Stromal cell of bone marrow (primary cell): ENCODE results near the gene STXBP1.

Source experiments
- DNase-seq: peaks from one replicate; pipeline ENCODE4 v3.0.0-alpha.2; 2012; ENCODE audit warnings: low read depth

STXBP1 gene

GRCh38 chr9:127658428-127658827, 46.4 kb downstream of the STXBP1 start:
- no peak for DNase-seq

- DNase-seq, result no peak
Observed at GRCh38 chr9:127660886-127661741, 49.0 kb downstream of the STXBP1 start.

GRCh38 chr9:127662617-127663016, 50.5 kb downstream of the STXBP1 start:
- DNase-seq, result no peak

DNA sequence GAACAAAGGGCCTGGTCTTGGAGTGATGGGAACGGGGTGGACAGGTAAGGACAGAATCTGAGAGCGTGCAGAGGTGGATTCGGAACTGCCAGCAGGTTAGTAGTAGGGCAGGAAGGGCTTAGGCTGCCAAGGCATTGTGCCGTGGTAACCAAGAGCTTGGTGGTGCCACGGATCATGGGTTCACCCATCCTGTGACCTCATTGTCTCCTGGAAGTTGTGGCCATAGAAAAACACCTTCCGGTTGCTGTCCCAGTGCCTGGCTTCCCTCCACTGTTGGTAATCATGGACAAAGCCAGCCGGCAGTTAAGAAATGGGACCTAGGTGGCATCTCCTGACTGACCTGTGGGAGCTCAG, 52.2 kb downstream of the STXBP1 start:
- no peak for DNase-seq

GRCh38 chr9:127664678-127665507, 52.8 kb downstream of the STXBP1 start:
- DNase-seq, result peak; percentile 25

GRCh38 chr9:127667127-127667844, 55.2 kb downstream of the STXBP1 start:
- DNase-seq, result no peak

- DNase-seq, result no peak
Observed at GRCh38 chr9:127667906-127668305, 55.8 kb downstream of the STXBP1 start.

DNA sequence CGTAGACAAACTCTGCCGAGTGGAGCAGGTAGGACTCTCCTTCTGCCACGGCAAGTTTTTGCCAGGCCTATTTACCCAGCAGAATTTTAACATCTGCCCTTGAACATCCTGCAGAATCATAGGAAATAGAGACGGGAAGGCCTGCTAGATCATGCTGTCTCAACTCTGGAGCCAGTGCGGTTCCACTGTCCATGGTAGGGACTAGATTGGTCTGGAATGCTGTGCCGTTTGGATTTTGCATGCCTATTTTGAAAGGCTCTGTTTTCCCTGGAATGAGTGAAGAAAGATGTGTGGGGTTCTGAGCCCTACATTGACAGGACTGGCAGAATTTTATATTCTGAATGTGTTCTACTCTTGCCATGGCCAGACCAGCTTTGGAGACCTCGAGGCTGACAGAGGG, 61.2 kb downstream of the STXBP1 start:
- no peak for DNase-seq

- DNase-seq, result no peak
Observed at GRCh38 chr9:127676638-127677037, 64.6 kb downstream of the STXBP1 start.

GRCh38 chr9:127679506-127679905, 67.4 kb downstream of the STXBP1 start:
- DNase-seq, result no peak

DNA sequence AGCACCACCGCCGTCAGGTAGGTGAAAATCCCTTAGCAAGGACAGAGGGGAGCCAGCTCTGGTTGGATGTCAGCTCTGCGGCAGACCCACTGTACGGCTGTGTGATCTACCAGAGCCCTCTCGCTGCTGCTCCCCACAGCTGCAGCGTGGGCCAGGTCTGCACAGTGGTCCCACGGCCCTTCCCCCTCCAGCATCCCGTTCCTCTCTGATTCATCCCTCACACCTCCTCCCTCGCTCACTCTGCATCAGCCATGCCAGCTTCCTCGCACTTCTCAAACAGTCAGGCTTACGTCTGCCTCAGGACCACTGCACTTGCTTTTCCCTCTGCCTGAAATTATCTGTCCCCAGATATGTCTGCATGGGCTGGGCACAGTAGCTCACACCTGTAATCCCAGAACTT, 68.1 kb downstream of the STXBP1 start:
- DNase-seq, result no peak

DNA sequence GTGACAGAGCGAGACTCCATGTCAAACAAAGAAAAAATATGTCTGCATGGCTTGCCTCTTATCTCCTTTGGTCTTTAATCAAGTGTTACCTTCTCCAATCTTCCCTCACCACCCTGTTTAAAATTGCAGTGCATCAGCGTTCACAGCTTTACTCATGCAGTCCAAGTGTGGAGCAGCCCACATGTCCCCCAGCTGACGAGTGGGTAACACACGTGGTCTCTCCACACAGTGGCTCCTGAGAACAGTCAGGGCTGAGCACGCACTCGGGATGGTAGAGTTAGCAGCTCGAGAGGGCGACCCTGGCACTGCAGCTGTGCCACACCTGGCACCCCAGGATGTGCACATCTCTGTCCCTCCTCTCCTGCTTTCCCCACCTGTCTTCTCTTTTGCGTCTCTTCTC, 68.8 kb downstream of the STXBP1 start:
- DNase-seq, result no peak

DNA sequence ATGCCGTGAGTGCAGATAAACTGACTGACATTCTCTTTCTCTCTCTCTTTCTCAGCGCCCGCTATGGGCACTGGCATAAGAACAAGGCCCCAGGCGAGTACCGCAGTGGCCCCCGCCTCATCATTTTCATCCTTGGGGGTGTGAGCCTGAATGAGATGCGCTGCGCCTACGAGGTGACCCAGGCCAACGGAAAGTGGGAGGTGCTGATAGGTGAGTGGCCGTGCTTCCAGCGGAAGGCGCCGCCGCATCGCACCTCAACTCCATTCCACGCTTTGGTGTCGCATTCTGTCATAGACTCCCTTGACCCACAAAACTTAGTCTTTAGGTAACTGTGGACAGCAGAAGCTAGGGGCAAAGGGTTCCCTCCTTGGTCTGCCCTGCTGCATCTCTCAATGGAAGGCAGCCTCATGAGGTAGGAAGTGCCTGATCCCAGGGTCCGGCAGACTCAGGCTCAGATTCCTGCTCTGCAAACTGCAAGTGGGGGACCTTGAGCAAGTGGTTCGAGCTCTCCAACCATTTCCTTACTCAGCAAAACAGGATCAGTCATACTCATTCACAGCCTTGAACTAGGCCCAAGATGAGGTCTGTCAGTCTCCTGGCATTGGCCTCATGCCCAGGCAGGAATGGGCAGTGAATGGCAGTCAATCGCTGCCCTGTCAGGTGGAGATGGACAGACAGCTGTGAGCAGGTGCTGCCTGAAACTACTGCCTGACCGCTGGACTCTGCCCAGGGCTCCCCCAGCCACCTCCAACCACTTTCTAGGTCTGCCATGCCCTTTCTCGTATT, 70.5 kb downstream of the STXBP1 start:
- no peak for DNase-seq

GRCh38 chr9:127683723-127684122, 71.6 kb downstream of the STXBP1 start:
- DNase-seq, result peak; percentile 48

DNA sequence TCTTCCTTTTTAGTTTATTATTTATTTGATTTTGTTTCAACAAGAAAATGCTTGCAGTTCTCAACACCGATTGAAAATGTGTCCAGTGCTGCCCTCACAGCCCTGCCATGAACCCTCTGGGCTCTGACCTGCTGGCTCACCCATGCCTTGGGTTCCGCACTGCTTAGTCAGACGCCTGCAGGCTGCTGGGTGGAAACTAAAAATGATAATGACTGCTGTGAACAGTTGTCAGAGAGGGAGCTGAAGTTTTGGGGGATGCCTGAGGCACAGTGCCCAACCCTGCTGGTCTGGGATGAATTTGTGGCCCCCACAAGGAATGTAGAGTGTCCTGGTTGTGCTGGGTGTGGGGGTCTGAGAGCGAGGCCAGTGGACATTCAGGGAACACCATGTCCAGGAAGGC, 72.5 kb downstream of the STXBP1 start:
- no peak for DNase-seq

GRCh38 chr9:127686461-127687393, 74.7 kb downstream of the STXBP1 start:
- no peak for DNase-seq

DNA sequence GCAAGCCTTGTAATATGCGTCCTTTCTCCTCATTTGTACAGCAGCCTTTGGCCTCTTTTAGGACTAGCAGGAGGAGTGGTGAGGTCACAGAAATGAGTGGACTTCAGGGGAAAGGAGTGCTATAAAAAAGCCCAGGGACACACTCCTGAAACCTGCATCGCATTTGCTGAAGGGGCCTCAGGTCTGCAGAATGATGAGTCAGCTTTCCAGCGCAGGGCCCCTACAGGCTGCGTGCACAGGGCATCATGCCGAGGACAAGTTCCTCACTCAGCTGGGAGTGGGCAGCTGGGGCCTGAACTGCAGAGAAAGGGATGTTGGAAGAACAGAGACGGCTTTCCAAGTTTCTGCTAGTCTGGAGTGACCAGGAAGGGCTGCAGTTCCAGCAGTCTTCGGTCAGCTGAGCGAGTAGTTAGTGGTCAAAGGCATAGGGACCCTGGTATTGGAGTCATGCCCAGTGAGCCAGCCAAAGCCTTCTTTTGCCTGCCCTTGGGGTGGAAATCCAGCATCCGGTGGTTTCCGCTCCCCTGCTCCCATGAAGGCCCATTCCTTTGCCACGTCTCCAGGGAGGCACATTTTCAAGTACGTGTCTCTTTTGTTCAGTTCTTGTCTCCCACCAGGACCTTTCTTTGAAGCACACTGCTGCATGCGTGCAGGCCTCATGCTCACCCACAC, 77.4 kb downstream of the STXBP1 start:
- no peak for DNase-seq

DNA sequence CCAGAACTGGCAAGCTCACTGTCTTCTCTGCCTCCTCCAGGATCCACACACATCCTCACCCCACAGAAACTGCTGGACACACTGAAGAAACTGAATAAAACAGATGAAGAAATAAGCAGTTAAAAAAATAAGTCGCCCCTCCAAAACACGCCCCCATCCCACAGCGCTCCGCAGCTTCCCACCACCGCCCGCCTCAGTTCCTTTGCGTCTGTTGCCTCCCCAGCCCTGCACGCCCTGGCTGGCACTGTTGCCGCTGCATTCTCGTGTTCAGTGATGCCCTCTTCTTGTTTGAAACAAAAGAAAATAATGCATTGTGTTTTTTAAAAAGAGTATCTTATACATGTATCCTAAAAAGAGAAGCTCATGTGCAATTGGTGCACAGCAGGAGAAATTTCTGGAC, 78.7 kb downstream of the STXBP1 start:
- DNase-seq, result no peak

GRCh38 chr9:127692071-127692470, 80.0 kb downstream of the STXBP1 start:
- DNase-seq, result no peak

DNA sequence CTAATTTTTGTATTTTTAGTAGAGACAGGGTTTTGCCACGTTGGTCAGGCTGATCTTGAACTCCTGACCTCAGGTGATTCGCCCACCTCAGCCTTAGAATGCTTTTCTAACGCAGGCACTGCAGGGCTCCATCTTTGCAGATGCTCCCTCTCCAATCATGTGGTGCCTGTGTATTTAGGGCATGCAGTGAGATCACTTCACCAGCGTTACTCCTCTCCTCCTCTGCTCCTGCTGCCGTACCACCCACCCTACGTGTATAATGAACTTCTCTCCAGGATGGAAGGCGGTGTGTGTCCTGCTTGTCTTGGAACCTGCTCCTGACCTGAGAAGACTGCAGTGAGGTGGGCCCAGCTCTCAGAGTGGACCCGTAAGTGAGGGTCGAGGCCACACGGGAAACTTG, 81.1 kb downstream of the STXBP1 start:
- no peak for DNase-seq
